ENCODE data around the gene ADAMTS13.
"Not testable (repeated sequence)": the region's sequence is repeated elsewhere in the genome, so short reads cannot be mapped to it uniquely, and the experiment has no call there.

The ADAMTS13 gene

GRCh38 chr9:133389562-133389961 is 32.6 kb upstream of the ADAMTS13 start:
- H3K4me1 Mint-ChIP-seq = no peaks in the 10 kb centered on the region
- H3K27me3 Mint-ChIP-seq (ENCODE audit: low read depth) = no peaks in the 10 kb centered on the region
- H3K36me3 Mint-ChIP-seq (ENCODE audit: low read depth) = no peaks in the 10 kb centered on the region
- H3K4me3 Mint-ChIP-seq = no peak overlapping the region
- TF ChIP-seq, protein P1, sequence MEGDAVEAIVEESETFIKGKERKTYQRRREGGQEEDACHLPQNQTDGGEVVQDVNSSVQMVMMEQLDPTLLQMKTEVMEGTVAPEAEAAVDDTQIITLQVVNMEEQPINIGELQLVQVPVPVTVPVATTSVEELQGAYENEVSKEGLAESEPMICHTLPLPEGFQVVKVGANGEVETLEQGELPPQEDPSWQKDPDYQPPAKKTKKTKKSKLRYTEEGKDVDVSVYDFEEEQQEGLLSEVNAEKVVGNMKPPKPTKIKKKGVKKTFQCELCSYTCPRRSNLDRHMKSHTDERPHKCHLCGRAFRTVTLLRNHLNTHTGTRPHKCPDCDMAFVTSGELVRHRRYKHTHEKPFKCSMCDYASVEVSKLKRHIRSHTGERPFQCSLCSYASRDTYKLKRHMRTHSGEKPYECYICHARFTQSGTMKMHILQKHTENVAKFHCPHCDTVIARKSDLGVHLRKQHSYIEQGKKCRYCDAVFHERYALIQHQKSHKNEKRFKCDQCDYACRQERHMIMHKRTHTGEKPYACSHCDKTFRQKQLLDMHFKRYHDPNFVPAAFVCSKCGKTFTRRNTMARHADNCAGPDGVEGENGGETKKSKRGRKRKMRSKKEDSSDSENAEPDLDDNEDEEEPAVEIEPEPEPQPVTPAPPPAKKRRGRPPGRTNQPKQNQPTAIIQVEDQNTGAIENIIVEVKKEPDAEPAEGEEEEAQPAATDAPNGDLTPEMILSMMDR (IDR thresholded peaks at IDR 0.05; ENCODE audit: unreplicated experiment in 3 of 3) = no peak
- H3K27ac Mint-ChIP-seq = no peak overlapping the region
- H3K9me3 Mint-ChIP-seq = no peaks in the 10 kb centered on the region

GRCh38 chr9:133390713-133391112 is 31.5 kb upstream of the ADAMTS13 start:
- Mint-ChIP-seq H3K27me3 (ENCODE audit: low read depth) (no peaks in the 10 kb centered on the region), H3K27ac (no peak overlapping the region), H3K36me3 (ENCODE audit: low read depth) (no peaks in the 10 kb centered on the region), H3K9me3 (no peaks in the 10 kb centered on the region), H3K4me3 (no peak overlapping the region), H3K4me1 (no peaks in the 10 kb centered on the region)
- TF ChIP-seq, protein P1 (IDR thresholded peaks at IDR 0.05; ENCODE audit: unreplicated experiment in 3 of 3) = no peak

- not testable (repeated sequence) for H3K4me1 Mint-ChIP-seq; H3K27ac Mint-ChIP-seq; H3K4me3 Mint-ChIP-seq; H3K9me3 Mint-ChIP-seq; H3K36me3 Mint-ChIP-seq (ENCODE audit: low read depth); H3K27me3 Mint-ChIP-seq (ENCODE audit: low read depth)
Measured at GRCh38 chr9:133391449-133391848, 30.7 kb upstream of the ADAMTS13 start.

GRCh38 chr9:133392308-133392707 is 29.9 kb upstream of the ADAMTS13 start:
- H3K36me3 Mint-ChIP-seq (ENCODE audit: low read depth); H3K27me3 Mint-ChIP-seq (ENCODE audit: low read depth); H3K9me3 Mint-ChIP-seq; H3K4me1 Mint-ChIP-seq; H3K4me3 Mint-ChIP-seq; H3K27ac Mint-ChIP-seq: not testable (repeated sequence)

DNA sequence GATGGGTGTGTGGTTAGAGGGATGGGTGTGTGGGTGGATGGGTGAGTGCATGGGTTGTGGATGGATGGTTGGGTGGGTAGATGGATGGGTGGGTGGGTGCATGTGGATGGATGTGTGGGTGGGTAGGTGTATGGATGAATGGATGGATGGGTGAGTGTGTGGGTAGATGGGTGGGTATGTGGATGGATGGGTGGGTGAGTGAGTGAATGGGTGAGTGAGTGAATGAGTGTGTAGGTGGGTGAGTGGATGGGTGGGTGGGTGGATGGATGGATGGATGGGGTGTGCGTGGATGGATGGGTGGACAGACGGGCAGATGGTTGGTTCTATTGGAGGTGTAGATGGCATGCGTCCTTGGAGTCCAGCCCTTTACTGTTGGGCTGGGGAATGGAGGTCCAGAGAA is 28.8 kb upstream of the ADAMTS13 start:
- TF ChIP-seq, protein P1 (IDR thresholded peaks at IDR 0.05; ENCODE audit: unreplicated experiment in 3 of 3) = no peak
- H3K9me3 Mint-ChIP-seq = no peaks in the 10 kb centered on the region
- no peaks in the 10 kb centered on the region for H3K4me1 Mint-ChIP-seq
- H3K4me3 Mint-ChIP-seq = no peak overlapping the region
- no peak overlapping the region for H3K27ac Mint-ChIP-seq
- H3K27me3 Mint-ChIP-seq (ENCODE audit: low read depth) = peaks cover 9% of the 10 kb centered on the region
- no peaks in the 10 kb centered on the region for H3K36me3 Mint-ChIP-seq (ENCODE audit: low read depth)

DNA sequence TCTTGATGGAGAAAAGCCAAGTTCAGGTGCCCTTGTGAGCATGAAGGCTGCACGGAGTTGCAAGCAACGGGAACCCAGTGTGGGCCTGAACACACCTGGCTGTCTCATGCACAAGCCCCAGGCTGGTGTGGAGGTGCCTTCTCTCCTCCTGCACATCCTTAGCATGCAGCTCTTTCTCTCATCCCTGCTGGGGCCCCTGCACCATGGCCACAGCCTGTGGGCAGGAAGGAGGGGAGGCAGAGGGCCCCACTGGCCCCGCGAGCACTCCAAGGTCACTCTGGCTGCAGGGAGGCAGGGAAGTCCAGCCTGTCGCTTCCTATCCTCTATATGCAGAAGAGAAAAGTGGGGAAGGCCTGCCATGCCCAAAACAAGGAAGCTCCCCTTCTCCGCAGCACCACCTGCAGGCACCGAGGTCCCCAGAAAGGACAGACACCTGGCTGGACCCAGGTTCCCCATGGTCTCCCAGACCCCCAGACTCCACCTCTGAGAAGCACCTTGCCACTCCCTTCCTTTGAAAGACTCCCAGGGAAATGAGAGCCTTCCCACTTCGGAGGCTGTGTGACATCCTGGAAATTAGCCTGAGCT is 27.4 kb upstream of the ADAMTS13 start:
- Mint-ChIP-seq H3K27ac (no peak overlapping the region), H3K36me3 (ENCODE audit: low read depth) (no peaks in the 10 kb centered on the region), H3K27me3 (ENCODE audit: low read depth) (peaks cover 9% of the 10 kb centered on the region), H3K4me3 (no peak overlapping the region), H3K4me1 (no peaks in the 10 kb centered on the region), H3K9me3 (no peaks in the 10 kb centered on the region)
- TF ChIP-seq, protein P1 (IDR thresholded peaks at IDR 0.05; ENCODE audit: unreplicated experiment in 3 of 3) = no peak

GRCh38 chr9:133396952-133397351 is 25.2 kb upstream of the ADAMTS13 start:
- no peaks in the 10 kb centered on the region for H3K4me1 Mint-ChIP-seq
- no peaks in the 10 kb centered on the region for H3K36me3 Mint-ChIP-seq (ENCODE audit: low read depth)
- no peak overlapping the region for H3K27ac Mint-ChIP-seq
- H3K27me3 Mint-ChIP-seq (ENCODE audit: low read depth) = peaks cover 9% of the 10 kb centered on the region
- no peak overlapping the region for H3K4me3 Mint-ChIP-seq
- TF ChIP-seq, protein P1 (IDR thresholded peaks at IDR 0.05; ENCODE audit: unreplicated experiment in 3 of 3) = no peak
- no peaks in the 10 kb centered on the region for H3K9me3 Mint-ChIP-seq

All from nephron (organoid).